H1 (cell line): ENCODE results near the gene ARSI. TPM values are rescaled to one million over a fixed set of nuclear protein-coding genes. Genes with fewer than 3 reads are reported as not detected.

Experiments
- SIN3A ChIP-seq, 2 experiments: IDR thresholded peaks in 1 of 2; conservative IDR thresholded peaks in 1 of 2; 2 replicates each; pipeline ENCODE4 v1.6.1; 2011 to 2012; ENCODE audit warnings: low read length in 2 of 2, improper control_type of control experiment in 1 of 2, low read depth in 1 of 2, mild to moderate bottlenecking in 1 of 2
- polyA plus RNA-seq, 7 experiments: library from polyadenylated mRNA; depleted of rRNA in 3 of 7; stranded (reverse) in 5 of 7; unstranded in 2 of 7; fragments of >200 nt in 5 of 7; fragments of 200-250 nt in 2 of 7; gene quantifications; 1 replicate in 5 of 7; 2 replicates in 1 of 7; 4 replicates in 1 of 7; pipeline versions ENCODE4 v1.2.1 to v1.2.3, GENCODE V29; 2011 to 2013; ENCODE audit warnings: missing spikeins in 2 of 7, mixed read lengths in 2 of 7
- total RNA-seq: library from RNA; stranded (reverse); fragmentation: NEBNext Ultra II Directional; extraction: Animal tissue kit (Norgen Biotek cat#: 25700); gene quantifications from 2 replicates; pipeline ENCODE4 v1.2.1, GENCODE V29; 2021

Gene ARSI
- total and polyA plus RNA-seq, 2 of the 8 experiments (the other 6 are each of a cell fraction or from before 2014, with no cell fraction given): 4.5 to 6.7 TPM

GRCh38 chr5:150339165-150339564 is 36.5 kb upstream of the ARSI start (continued):
- TF ChIP-seq SIN3A (conservative IDR thresholded peaks at IDR 0.05 in 1 of 2, IDR thresholded peaks at IDR 0.05 in 1 of 2; ENCODE audit: low read depth in 1 of 2, low read length in 2 of 2): no peak
